ENCODE results near the gene DGCR2. TPM values are rescaled to one million over a fixed set of nuclear protein-coding genes. Genes with fewer than 3 reads are reported as not detected.

DGCR2 gene
- total and polyA plus RNA-seq, 2 donors from 2014 or later, result 37.5 to 67.7 TPM

DNA sequence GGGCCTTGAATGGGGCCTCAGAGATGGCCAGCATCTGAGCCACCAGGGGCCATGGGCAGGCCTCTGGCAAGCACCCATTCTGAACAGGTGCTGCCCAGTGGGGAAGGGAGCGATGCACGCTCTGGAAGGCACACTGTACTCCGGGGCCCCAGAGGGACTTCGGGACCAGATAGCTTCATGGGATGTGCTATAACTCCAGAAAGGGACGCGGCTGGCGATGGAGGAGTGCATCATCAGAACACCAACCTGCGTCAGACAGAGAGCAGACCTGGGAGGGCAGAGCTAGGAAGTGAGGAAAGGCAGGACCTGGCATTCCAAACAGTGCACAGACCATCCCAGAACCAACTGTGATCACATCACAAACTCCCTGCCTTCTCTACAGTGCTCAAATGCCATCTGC lies 16.8 kb downstream of the DGCR2 start:
- H3K36me3 ChIP-seq (ENCODE audit: control insufficient read depth in 2 of 3, insufficient read depth in 3 of 3, low read length in 3 of 3), result no peaks in the 10 kb centered on the region
- TF ChIP-seq, protein P1, sequence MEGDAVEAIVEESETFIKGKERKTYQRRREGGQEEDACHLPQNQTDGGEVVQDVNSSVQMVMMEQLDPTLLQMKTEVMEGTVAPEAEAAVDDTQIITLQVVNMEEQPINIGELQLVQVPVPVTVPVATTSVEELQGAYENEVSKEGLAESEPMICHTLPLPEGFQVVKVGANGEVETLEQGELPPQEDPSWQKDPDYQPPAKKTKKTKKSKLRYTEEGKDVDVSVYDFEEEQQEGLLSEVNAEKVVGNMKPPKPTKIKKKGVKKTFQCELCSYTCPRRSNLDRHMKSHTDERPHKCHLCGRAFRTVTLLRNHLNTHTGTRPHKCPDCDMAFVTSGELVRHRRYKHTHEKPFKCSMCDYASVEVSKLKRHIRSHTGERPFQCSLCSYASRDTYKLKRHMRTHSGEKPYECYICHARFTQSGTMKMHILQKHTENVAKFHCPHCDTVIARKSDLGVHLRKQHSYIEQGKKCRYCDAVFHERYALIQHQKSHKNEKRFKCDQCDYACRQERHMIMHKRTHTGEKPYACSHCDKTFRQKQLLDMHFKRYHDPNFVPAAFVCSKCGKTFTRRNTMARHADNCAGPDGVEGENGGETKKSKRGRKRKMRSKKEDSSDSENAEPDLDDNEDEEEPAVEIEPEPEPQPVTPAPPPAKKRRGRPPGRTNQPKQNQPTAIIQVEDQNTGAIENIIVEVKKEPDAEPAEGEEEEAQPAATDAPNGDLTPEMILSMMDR (IDR thresholded peaks at IDR 0.05; ENCODE audit: borderline replicate concordance, extremely low read depth, insufficient read depth), result no peak
- no peaks in the 10 kb centered on the region for H3K9me3 ChIP-seq (ENCODE audit: control insufficient read depth in 2 of 3, insufficient read depth in 1 of 3, low read length in 3 of 3)
- H3K27ac ChIP-seq (ENCODE audit: low read depth in 2 of 2, low read length in 2 of 2), result no peak overlapping the region
- intact Hi-C loops (cut with DNase I), result no loop called here
- no peak overlapping the region for H3K4me3 ChIP-seq (ENCODE audit: low read length in 3 of 3)
- H3K9ac ChIP-seq (ENCODE audit: low read length in 3 of 3), result no peak overlapping the region
- FAIRE-seq (no peak), DNase-seq (peak in 1 of 5 donors; percentile 19)
- peaks cover 0 to 8% (median 0%) of the 10 kb centered on the region in 3 donors for H3K4me1 ChIP-seq (ENCODE audit: control insufficient read depth in 2 of 3, insufficient read depth in 2 of 3, low read depth in 1 of 3, low read length in 3 of 3)
- H3K27me3 ChIP-seq (ENCODE audit: control insufficient read depth, insufficient read depth, low read length), result no peaks in the 10 kb centered on the region

DNA sequence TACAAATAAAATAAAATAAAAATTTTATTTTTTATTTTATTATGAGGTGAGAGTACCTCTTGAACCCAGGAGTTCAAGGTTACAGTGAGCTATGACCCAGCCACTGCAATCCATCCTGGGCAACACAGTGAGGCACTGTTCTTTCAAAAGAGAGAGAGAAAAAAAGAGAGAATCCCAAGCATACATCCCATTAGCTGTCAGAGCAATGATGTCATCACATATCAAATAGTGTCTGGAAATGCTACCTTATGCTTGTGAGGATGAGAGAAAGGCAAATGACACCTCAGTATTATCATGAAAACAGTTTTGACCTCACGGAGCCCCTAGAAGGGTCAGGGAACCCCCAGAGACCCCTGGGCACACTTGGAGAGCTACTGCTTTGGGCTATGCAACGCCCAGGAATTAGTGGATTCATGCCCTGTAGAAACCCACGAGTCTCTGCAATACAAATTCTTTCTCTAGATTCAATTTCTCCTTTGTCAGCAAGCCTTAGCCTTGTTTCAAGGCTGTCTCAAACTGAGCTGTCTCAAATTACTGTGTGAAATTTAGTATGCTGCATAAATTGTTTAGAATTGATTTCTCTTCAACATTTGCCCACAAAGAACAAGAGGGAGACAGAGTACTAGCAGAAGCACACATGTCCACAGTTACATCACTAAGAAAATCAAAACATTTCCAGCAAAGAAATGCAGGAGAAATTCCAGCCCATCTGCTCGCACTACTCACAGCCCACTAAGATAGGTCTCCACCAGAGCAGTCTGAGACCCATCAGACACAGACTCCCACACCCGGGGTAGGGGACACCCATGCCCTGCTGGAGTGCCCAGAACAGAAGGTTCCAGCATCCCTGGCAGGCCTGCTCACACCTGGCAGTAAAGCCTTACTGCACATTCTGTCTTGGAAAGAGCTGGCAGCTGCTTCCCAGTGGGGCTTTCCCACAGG lies 18.1 kb downstream of the DGCR2 start:
- intact Hi-C loops (cut with DNase I), result no loop called here
- DNase-seq, result peak in 2 of 5 donors; percentile 26 to 31
- H3K27me3 ChIP-seq (ENCODE audit: control insufficient read depth, insufficient read depth, low read length), result no peaks in the 10 kb centered on the region
- TF ChIP-seq, protein P1 (IDR thresholded peaks at IDR 0.05; ENCODE audit: borderline replicate concordance, extremely low read depth, insufficient read depth), result no peak
- no peak overlapping the region for H3K9ac ChIP-seq (ENCODE audit: low read length in 3 of 3)
- no peak overlapping the region for H3K4me3 ChIP-seq (ENCODE audit: low read length in 3 of 3)
- H3K27ac ChIP-seq (ENCODE audit: low read depth in 2 of 2, low read length in 2 of 2), result no peak overlapping the region
- H3K36me3 ChIP-seq (ENCODE audit: control insufficient read depth in 2 of 3, insufficient read depth in 3 of 3, low read length in 3 of 3), result no peaks in the 10 kb centered on the region
- no peak for FAIRE-seq
- H3K9me3 ChIP-seq (ENCODE audit: control insufficient read depth in 2 of 3, insufficient read depth in 1 of 3, low read length in 3 of 3), result no peaks in the 10 kb centered on the region
- peaks cover 0 to 3% (median 0%) of the 10 kb centered on the region in 3 donors for H3K4me1 ChIP-seq (ENCODE audit: control insufficient read depth in 2 of 3, insufficient read depth in 2 of 3, low read depth in 1 of 3, low read length in 3 of 3)

DNA sequence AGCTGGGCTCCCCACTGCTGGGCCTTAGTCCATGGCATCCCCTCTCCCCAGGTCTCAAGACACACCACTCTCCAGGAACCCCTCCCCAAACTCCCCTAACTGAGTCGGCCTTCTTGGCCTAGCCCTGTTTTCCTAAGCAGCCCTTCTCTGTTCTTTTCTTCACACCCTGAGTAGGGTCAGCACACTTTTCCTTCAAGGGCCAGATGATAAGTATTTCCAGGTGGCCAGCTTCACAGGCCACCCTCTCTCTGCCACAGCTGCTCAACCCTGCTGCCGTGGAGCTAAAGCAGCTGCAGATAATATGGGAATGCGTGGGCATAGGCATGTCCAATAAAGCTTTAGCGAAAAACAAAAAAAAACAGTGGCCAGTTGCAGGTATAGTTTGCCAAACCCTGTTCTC lies 24.1 kb downstream of the DGCR2 start:
- Histone ChIP-seq H3K27ac (ENCODE audit: low read depth in 2 of 2, low read length in 2 of 2) (no peak overlapping the region), H3K4me3 (ENCODE audit: low read length in 3 of 3) (no peak overlapping the region), H3K4me1 (ENCODE audit: control insufficient read depth in 2 of 3, insufficient read depth in 2 of 3, low read depth in 1 of 3, low read length in 3 of 3) (peaks cover 0 to 2% (median 0%) of the 10 kb centered on the region in 3 donors), H3K9ac (ENCODE audit: low read length in 3 of 3) (no peak overlapping the region), H3K9me3 (ENCODE audit: control insufficient read depth in 2 of 3, insufficient read depth in 1 of 3, low read length in 3 of 3) (no peaks in the 10 kb centered on the region), H3K27me3 (ENCODE audit: control insufficient read depth, insufficient read depth, low read length) (no peaks in the 10 kb centered on the region), H3K36me3 (ENCODE audit: control insufficient read depth in 2 of 3, insufficient read depth in 3 of 3, low read length in 3 of 3) (no peaks in the 10 kb centered on the region)
- TF ChIP-seq, protein P1 (IDR thresholded peaks at IDR 0.05; ENCODE audit: borderline replicate concordance, extremely low read depth, insufficient read depth), result no peak
- FAIRE-seq (no peak), DNase-seq (no peak)
- intact Hi-C loops (cut with DNase I), result no loop called here

All from kidney (tissue), 14 donors.